Fibroblast of peridontal ligament (primary cell): ENCODE results near the gene NELFB.

ENCODE experiments used
- DNase-seq: peaks from one replicate; pipeline ENCODE4 v3.0.0-alpha.2; 2010; ENCODE audit errors: extremely low read depth

NELFB gene

DNA sequence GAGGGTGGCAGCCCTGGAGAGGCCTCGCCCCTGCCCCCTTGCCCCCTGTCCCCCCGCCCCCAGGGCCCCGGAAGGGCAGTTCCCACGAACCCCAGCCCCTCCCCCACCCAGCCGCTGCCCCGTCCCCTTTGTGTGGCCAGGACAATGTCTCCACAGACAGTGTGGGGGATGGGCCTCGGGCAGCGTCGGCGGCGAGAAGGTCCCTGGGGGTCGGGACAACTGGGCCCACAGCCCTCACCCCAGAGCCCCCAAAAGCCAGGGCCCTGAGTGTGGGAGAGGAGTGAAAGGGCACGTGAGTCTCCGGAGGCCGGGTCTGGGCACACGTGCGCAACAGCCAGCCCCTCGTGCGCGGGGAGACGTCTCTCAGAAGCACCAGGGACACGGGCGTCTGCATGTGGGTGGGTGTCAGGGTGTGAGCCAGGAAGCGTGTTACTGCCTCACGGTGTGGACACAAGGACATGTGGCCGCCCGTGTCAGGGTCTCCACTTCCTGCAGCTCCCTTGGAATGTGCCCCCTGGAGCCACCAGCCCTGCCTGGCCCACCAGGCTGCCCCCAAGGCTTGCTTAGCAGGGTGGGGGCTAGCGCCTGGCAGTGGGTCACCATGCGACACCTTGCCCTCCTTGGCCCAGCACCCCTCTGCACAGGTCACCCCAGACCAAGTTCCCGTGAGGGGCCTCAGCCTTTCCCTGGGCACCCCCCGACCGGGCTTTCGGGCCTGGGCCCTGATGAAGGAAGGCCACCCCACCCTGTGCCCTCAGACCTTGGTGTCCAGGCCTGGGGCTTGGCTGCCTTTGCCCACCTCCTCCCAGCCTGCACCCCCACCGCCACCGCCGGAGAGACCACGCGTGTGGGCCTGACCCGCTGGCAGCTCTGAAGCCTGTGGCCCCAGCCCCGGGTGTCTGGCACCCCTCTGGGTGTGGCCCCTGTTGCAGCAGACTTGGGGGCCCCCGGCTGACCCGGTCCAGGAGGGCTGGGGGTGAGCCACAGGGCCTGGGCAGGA, 59.7 kb downstream of the NELFB start:
- DNase-seq, result no peak

DNA sequence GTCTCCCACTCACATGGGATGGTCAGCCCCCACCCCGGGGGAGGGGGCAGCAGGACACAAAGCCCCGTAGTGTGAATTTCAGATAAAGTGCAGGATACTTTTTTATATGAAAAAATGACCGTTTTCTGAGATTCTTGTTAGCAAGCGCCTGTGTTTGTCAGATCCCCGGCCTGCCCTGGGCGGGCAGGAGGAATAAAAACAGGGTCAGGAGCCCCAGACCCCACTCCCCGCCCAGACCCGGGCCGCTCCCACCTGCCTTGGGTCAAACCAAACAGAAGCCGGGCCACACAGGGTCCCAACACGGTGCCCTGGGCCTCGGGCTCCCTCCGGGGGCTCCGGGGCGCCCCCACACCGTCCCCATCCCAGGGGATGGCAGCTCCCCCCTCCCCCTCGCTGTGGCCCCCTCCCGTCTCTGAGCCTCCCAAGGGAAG, 60.5 kb downstream of the NELFB start:
- no peak for DNase-seq

DNA sequence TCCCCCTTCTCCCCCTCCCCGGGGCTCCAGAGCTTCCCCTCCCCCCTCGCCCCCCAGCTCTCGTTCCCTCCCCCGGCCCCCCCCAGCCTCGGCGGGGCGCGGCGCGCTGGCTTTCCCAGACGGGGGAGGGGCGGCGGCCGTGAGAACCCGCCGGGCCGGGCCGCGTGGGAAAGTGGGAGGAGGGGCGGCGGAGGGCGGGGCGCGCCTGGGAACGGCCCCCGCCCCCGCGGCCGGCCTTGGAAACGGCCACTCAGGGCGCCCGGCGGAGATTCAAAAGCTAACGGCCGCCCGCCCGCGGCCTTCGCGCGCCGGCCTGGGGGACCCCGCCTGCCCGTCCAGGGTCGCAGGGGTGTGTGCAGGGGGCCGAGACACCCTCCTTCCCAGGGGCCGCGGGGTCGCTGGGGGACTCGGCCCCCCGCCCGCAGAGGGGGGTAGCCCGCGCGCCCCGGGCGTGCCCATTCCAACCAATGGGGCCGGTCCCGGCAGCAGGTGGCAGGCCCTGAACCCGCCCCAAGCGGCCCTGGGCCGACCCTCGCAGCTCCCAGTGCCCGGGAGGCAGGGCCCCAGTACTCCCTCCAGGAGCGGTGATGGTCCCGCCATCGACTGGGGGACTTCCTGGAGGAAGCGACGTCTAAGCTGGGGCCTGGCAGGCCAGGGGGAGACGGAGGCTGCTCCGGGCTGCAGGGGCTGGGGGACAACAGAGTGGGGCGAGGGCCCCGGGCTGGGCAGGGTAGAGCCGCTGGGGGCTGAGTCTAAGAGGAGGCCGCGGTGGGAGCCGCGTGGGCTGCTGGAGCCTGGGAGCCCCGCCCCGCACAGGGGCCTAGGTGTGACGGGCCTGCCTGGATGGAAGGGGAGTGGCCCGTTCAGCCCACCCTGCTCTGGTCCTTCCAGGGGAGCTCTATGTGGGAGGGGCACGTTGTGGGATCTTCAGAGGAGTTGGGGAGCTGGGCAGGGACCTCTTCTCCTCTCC, 61.2 kb downstream of the NELFB start:
- DNase-seq, result no peak

DNA sequence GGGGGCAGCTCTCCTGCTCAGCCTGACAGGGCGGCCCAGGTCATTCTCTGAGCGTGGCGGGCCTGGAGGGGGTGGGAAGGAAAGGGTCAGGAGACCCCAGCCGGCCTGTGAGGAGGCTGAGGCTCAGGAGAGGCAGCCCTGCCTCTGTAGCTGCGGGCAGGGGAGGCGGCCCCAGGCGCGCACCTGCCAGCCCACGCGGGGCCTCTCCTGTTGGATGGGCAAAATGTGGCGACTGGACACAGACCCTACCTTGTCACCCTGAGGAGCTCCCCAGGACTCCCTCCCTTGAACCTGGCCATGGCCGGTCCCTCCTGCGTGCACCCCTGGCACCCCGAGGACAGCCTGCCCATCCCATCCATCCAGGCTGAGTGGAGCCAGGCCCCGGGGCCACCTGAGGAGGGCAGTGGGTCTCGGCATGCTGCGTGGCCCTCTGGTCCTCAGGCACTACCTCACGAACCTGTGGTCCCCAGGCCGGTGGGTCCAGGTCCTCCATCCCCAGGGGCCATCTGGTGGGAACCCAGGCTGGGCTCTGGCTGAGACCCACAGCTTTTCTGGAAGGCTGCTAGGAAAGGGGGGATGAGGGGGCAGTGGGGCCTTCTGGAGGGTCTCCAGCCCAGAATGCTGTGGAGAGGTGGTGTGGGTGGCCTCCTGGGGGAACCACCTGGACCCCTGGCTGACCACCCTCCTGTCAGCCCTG, 62.0 kb downstream of the NELFB start:
- no peak for DNase-seq

DNA sequence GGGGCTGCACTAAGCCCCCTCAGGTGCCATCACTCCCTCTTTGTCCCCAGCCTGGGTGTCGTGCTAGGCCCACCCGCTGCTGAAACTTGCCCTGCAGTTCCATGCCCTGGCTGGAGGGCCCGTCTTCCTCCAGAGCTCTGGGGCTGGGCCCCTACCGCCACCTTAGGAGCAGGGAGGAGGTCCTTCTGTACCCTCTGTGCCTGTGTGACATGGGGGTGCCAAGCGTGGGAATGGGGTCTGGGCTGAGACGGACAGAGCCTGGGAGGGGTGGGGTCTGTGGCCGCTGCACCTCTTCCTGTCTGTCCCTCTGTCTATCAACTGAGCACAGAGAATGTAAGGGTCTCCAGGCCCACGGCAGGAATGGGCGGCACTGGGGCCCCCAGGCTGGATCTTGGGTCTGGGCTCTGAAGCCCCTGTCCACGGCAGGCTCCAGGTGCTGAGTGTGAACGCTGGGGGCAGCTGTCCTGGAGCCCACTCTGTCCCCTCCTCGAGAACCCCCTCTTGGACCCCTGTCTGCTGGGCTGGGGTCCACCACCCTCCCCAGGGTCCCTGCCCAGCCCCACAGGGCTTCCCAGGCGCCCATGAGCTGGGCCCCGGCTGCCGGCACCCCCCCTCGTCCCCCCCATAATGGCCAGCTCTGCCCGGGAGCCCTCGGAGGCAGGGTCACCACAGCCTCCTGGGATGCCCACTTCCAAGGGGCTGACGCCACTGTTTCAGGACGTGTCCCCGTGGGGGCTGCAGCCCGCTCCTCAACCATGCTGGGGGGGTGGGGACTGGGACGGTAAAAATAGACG, 62.8 kb downstream of the NELFB start:
- no peak for DNase-seq

DNA sequence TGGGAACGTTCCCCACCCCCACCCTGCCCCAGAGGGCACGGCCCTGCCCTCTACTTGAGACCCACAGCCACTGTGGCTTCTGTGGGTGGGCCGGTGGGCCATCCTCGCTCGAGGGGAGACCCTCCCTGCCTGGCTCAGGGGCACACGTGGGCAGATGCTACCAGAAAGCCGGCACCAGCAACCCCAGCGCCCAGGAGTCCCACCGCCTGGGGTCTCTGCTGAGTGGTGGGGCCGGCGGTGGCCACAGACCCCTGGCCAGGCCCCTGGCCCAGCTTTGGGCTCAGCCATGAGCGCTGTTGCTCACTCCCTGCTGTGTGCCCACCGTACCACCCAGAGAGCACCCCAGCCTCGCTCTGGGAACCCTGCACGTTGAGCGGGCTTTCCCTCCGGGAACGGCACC, 63.5 kb downstream of the NELFB start:
- DNase-seq, result no peak

DNA sequence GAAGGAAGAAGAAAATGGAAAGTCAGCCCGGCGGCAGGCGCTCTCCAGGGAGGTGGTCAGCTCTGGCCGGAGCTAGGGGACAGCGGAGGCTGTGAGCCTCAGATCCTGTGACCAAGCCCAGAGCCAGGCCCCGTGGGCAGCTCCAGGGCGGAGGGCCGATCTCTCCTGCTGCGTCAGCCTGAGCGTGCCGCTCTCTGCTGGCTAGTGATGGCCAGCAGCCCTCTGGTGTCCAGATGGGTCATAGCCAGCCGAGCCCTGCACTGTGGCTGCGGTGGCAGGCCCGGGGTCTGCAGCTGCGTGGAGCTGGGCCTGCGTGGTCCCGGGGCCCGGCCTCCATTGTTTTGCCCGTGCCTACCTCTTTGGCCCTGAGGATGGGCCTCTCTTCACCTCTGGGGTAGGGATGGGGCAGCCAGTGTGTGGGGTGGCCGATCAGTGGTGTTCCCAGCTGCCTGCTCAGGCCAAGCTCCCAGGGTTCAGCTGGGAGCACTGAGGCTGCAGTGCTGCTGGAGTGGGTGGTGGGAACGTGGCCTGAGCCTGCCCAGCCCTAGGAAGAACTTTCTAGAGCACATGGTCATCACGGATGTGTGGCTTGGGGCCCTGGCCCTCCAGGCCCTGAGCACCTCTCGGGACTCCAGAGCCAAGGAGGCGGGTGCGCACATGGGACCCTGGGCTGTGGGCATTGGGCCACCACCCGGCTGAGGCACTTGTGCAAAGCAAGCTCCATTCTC, 64.0 kb downstream of the NELFB start:
- DNase-seq, result peak; percentile 57

DNA sequence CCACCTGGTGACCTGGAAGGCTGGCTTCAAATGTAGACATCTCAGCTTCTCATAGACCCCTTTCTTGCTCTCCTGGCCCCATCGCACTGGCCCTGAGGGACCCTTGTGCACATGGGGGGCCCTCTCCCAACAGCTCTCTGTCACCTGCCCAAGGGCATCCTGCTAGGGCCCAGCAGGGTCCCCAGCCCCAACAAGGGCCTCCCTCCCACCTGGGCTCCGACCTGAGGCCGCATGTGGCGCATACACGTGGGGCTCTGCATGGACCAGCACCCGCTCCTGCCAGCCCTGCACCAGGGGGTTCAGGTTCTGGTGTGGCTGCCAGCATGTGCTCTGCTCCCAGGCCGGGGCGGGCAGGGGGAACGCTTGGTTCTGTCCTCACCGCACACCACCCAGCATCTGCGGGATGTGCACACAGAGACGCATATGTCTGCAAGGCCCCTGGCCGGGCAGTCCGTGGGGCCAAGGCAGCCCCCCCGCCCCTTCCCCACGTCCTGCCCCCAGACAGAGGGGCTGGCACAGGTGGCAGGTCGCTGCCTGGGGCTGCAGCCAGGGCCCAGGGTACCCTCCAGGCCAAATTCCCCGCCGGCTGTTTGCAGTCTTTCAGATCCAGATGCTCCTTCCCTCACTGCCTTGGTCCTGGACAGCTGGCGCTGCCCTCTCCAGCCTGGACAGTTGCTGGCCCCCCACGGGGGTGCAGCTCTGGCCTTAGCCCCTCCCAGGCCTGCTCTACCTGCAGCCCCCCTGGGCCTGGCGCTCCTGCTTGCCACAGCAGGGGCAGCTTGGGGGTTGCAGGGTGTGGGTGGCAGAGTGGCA, 64.8 kb downstream of the NELFB start:
- DNase-seq, result no peak

DNA sequence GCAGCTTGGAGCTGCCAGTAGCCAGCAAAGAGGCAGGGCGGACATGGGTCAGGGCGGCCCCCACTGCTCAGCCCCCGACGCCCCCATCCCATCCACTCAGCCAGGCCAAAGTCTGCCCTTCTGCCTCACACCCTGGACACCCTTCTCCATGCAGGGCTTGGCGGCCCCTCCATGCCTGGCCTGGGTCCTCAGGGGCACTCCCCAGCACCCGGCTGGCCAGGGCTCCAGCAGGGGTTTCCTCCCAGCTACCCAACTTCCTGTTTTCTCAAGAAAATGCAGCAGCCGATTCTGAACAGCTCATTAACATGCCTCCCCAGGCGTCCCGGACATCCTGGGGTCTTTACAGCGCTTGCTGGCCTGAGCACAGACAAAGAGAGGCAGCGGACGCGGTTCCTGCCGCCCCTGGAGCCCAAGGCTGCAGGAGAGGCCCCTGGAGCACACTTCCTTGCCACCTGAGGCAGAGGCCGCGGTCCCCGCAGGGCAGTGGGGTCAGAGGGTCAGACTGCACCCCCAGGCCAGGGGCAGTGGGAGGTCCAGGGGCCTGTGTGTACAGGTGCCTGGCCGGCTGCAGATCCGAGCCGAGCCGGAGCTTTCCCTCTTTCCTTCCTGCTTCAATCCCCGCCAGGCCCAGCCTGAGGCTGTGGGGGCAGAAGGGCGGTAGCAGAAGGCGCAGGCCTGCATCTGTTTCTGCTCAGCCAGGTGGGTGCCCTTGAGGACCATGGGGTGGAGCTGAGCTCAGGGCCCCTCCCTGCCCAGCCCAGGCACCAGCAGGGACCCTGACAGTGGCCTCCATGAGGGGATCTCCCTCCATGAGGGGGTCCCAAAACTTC, 65.6 kb downstream of the NELFB start:
- DNase-seq, result no peak

DNA sequence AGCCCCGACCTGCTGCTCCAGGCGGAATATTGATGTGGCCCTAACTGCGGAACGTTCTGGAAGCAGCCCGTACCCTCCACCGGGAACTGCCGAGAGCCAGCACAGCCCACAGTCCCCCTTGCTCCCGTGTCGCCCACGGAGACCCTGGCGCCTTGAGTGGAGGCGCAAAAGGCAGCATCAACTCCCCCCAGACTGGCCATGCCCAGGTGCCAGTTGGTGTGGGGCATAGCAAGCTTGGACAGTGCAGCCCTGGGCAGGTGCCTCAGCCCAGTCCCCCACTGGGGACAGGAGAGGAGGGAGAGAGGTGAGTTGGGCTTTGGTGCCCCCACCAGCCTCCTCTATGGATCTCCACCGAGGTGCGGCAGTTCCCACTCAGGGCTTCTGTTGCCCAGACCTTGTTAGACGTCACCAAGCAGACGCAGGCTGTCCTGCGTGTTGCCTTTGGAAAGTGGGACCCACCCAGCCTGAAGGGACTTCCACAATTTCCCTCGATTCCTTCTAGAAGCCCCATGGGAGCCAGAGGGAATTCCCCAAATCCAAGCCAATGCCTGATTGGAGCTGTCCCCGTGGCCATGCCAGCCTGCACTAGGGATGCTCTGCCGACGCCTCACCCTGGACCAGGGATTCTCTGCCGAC, 66.7 kb downstream of the NELFB start:
- no peak for DNase-seq
